ENCODE data around the gene PRR7.

PRR7 gene

GRCh38 chr5:177429248-177430040 lies 17.2 kb upstream of the PRR7 start:
- no peak for TF ChIP-seq CTCF (IDR thresholded peaks at IDR 0.05; ENCODE audit: low read depth, low read length, missing control alignments)
- H3K4me3 ChIP-seq (replicated peaks; ENCODE audit: low read depth, low read length), result no peak overlapping the region
- DNase-seq (ENCODE audit: extremely low read depth, low read depth), result no peak

GRCh38 chr5:177430140-177430951 lies 16.3 kb upstream of the PRR7 start:
- TF ChIP-seq CTCF (IDR thresholded peaks at IDR 0.05; ENCODE audit: low read depth, low read length, missing control alignments), result no peak
- DNase-seq (ENCODE audit: extremely low read depth, low read depth), result no peak
- no peak overlapping the region for H3K4me3 ChIP-seq (replicated peaks; ENCODE audit: low read depth, low read length)

GRCh38 chr5:177430972-177431316 lies 15.7 kb upstream of the PRR7 start:
- no peak for DNase-seq (ENCODE audit: extremely low read depth, low read depth)
- H3K4me3 ChIP-seq (replicated peaks; ENCODE audit: low read depth, low read length), result no peak overlapping the region
- no peak for TF ChIP-seq CTCF (IDR thresholded peaks at IDR 0.05; ENCODE audit: low read depth, low read length, missing control alignments)

- no peak overlapping the region for H3K4me3 ChIP-seq (replicated peaks; ENCODE audit: low read depth, low read length)
- no peak for TF ChIP-seq CTCF (IDR thresholded peaks at IDR 0.05; ENCODE audit: low read depth, low read length, missing control alignments)
- DNase-seq (ENCODE audit: extremely low read depth, low read depth), result no peak
These were observed 15.1 kb upstream of the PRR7 start for GRCh38 chr5:177431317-177432142.

GRCh38 chr5:177432143-177432838 lies 14.3 kb upstream of the PRR7 start:
- no peak overlapping the region for H3K4me3 ChIP-seq (replicated peaks; ENCODE audit: low read depth, low read length)
- no peak for DNase-seq (ENCODE audit: extremely low read depth, low read depth)
- TF ChIP-seq CTCF (IDR thresholded peaks at IDR 0.05; ENCODE audit: low read depth, low read length, missing control alignments), result no peak

Measured in HFF-Myc (cell line).